Trophoblast cell (in vitro differentiated cells and primary cell): ENCODE data around the gene SPIRE1.

Source experiments
- DNase-seq, 2 donors: peaks; one replicate each; pipeline ENCODE4 v3.0.0-alpha.2; 2016
- H2AFZ ChIP-seq: 2 replicates; pipeline ENCODE4 v1.6.1; 2013; ENCODE audit warnings: low read length, moderate library complexity, mild to moderate bottlenecking; ENCODE audit not compliant: insufficient read depth, poor library complexity
- H2AK5ac ChIP-seq: 2 replicates; pipeline ENCODE4 v1.6.1; 2013; ENCODE audit warnings: mild to moderate bottlenecking, low read length
- H2BK120ac ChIP-seq: 2 replicates; pipeline ENCODE4 v1.6.1; 2013; ENCODE audit warnings: low read length, mild to moderate bottlenecking, moderate library complexity; ENCODE audit not compliant: insufficient read depth, poor library complexity
- H2BK12ac ChIP-seq: 2 replicates; pipeline ENCODE4 v1.6.1; 2013; ENCODE audit warnings: mild to moderate bottlenecking, low read length, moderate library complexity
- H2BK5ac ChIP-seq: 2 replicates; pipeline ENCODE4 v1.6.1; 2013; ENCODE audit warnings: low read length, low read depth, moderate library complexity, mild to moderate bottlenecking; ENCODE audit not compliant: poor library complexity
- H3K14ac ChIP-seq: 2 replicates; pipeline ENCODE4 v1.6.1; 2013; ENCODE audit warnings: mild to moderate bottlenecking, low read length
- H3K18ac ChIP-seq: 2 replicates; pipeline ENCODE4 v1.6.1; 2013; ENCODE audit warnings: mild to moderate bottlenecking, low read length
- H3K23ac ChIP-seq: 2 replicates; pipeline ENCODE4 v1.6.1; 2013; ENCODE audit warnings: low read length
- H3K27ac ChIP-seq: 2 replicates; pipeline ENCODE4 v1.5.1; 2013; ENCODE audit warnings: low read depth, mild to moderate bottlenecking, inconsistent platforms, low read length, moderate library complexity
- H3K27me3 ChIP-seq: 2 replicates; pipeline ENCODE4 v1.6.1; 2013; ENCODE audit warnings: inconsistent platforms, mild to moderate bottlenecking, low read length, moderate library complexity; ENCODE audit not compliant: insufficient read depth
- H3K36me3 ChIP-seq, 2 experiments: 1 replicate in 1 of 2; 2 replicates in 1 of 2; pipeline ENCODE4 v1.6.1; 2013; ENCODE audit warnings: low read length in 2 of 2, mild to moderate bottlenecking in 2 of 2, moderate library complexity in 1 of 2; ENCODE audit not compliant: insufficient read depth in 2 of 2, control insufficient read depth in 1 of 2
- H3K4ac ChIP-seq: 2 replicates; pipeline ENCODE4 v1.6.1; 2013; ENCODE audit warnings: low read depth, mild to moderate bottlenecking, low read length, moderate library complexity
- H3K4me1 ChIP-seq, 2 experiments: 1 replicate in 1 of 2; 2 replicates in 1 of 2; pipeline ENCODE4 v1.6.1; 2013; ENCODE audit warnings: low read length in 2 of 2, mild to moderate bottlenecking in 2 of 2, moderate library complexity in 1 of 2; ENCODE audit not compliant: insufficient read depth in 2 of 2, control insufficient read depth in 1 of 2
- H3K4me2 ChIP-seq: 2 replicates; pipeline ENCODE4 v1.6.1; 2013; ENCODE audit warnings: inconsistent platforms, mild to moderate bottlenecking, low read length, moderate library complexity
- H3K4me3 ChIP-seq: 2 replicates; pipeline ENCODE4 v1.5.1; 2013; ENCODE audit warnings: mild to moderate bottlenecking, low read depth, low read length, inconsistent platforms
- H3K79me1 ChIP-seq: one replicate; pipeline ENCODE4 v1.6.1; 2013; ENCODE audit warnings: low read length
- H3K79me2 ChIP-seq: 2 replicates; pipeline ENCODE4 v1.6.1; 2013; ENCODE audit warnings: low read length, mild to moderate bottlenecking; ENCODE audit not compliant: control insufficient read depth, insufficient read depth, poor library complexity
- H3K9ac ChIP-seq: 2 replicates; pipeline ENCODE4 v1.6.1; 2013; ENCODE audit warnings: mild to moderate bottlenecking, low read length
- H3K9me3 ChIP-seq: 2 replicates; pipeline ENCODE4 v1.6.1; 2013; ENCODE audit warnings: low read depth, mild to moderate bottlenecking, control low read depth, inconsistent platforms, low read length; ENCODE audit not compliant: insufficient read depth
- H4K12ac ChIP-seq: 2 replicates; pipeline ENCODE4 v1.6.1; 2013; ENCODE audit warnings: low read depth, mild to moderate bottlenecking, low read length, moderate library complexity
- H4K8ac ChIP-seq: 2 replicates; pipeline ENCODE4 v1.6.1; 2013; ENCODE audit warnings: low read depth, mild to moderate bottlenecking, low read length, moderate library complexity
- H4K91ac ChIP-seq: one replicate; pipeline ENCODE4 v1.6.1; 2013; ENCODE audit warnings: low read depth, mild to moderate bottlenecking, low read length, moderate library complexity
- WGBS: extraction: QIAGEN DNeasy Blood & Tissue Kit; methylation state at CpG from one replicate; pipeline ENCODE4 v1.1.7; 2013; ENCODE audit warnings: missing lambda C conversion rate; ENCODE audit not compliant: insufficient read length, insufficient coverage; ENCODE audit errors: extremely low coverage; 5-methylcytosine and 5-hydroxymethylcytosine counted together

Gene SPIRE1

GRCh38 chr18:12423820-12424219 lies 234.1 kb downstream of the SPIRE1 start:
- H2BK120ac ChIP-seq, result no peak overlapping the region
- H3K4me3 ChIP-seq, result no peak overlapping the region
- H3K4ac ChIP-seq, result no peak overlapping the region
- H3K23ac ChIP-seq, result no peak overlapping the region
- H2AK5ac ChIP-seq, result no peak overlapping the region
- H3K4me1 ChIP-seq, result peaks cover 0 to 3% of the 10 kb centered on the region in 2 experiments
- no peak overlapping the region for H3K27ac ChIP-seq
- peaks cover 3% of the 10 kb centered on the region for H3K9me3 ChIP-seq
- H2BK5ac ChIP-seq, result no peak overlapping the region
- H4K8ac ChIP-seq, result no peak overlapping the region
- H3K79me2 ChIP-seq, result no peaks in the 10 kb centered on the region
- H3K27me3 ChIP-seq, result no peaks in the 10 kb centered on the region
- no peak overlapping the region for H4K12ac ChIP-seq
- no peak overlapping the region for H3K4me2 ChIP-seq
- DNase-seq, result no peak
- H3K79me1 ChIP-seq, result no peaks in the 10 kb centered on the region
- no CpG with 5 or more reads among the region's 5 CpGs for WGBS
- H3K9ac ChIP-seq, result no peak overlapping the region
- H2AFZ ChIP-seq, result no peak overlapping the region
- H4K91ac ChIP-seq, result no peak overlapping the region
- H3K36me3 ChIP-seq, result no peaks in the 10 kb centered on the region
- no peak overlapping the region for H3K14ac ChIP-seq
- no peak overlapping the region for H3K18ac ChIP-seq
- no peak overlapping the region for H2BK12ac ChIP-seq

- WGBS, result no CpG with 5 or more reads among the region's 10 CpGs
- H2BK120ac ChIP-seq, result no peak overlapping the region
- no peak overlapping the region for H2AFZ ChIP-seq
- H3K79me1 ChIP-seq, result no peaks in the 10 kb centered on the region
- H3K36me3 ChIP-seq, result no peaks in the 10 kb centered on the region
- no peak overlapping the region for H2BK5ac ChIP-seq
- no peak for DNase-seq
- no peak overlapping the region for H3K4ac ChIP-seq
- H3K23ac ChIP-seq, result no peak overlapping the region
- no peak overlapping the region for H4K12ac ChIP-seq
- H3K14ac ChIP-seq, result no peak overlapping the region
- no peak overlapping the region for H3K4me2 ChIP-seq
- peaks cover 3% of the 10 kb centered on the region for H3K9me3 ChIP-seq
- H3K9ac ChIP-seq, result no peak overlapping the region
- peaks cover 0 to 3% of the 10 kb centered on the region in 2 experiments for H3K4me1 ChIP-seq
- H4K8ac ChIP-seq, result no peak overlapping the region
- H3K18ac ChIP-seq, result no peak overlapping the region
- no peaks in the 10 kb centered on the region for H3K27me3 ChIP-seq
- H3K4me3 ChIP-seq, result peak overlapping the region; percentile 3
- no peak overlapping the region for H2AK5ac ChIP-seq
- H3K27ac ChIP-seq, result no peak overlapping the region
- no peaks in the 10 kb centered on the region for H3K79me2 ChIP-seq
- H4K91ac ChIP-seq, result no peak overlapping the region
- H2BK12ac ChIP-seq, result no peak overlapping the region
These were observed 234.5 kb downstream of the SPIRE1 start for GRCh38 chr18:12423393-12423792.

DNA sequence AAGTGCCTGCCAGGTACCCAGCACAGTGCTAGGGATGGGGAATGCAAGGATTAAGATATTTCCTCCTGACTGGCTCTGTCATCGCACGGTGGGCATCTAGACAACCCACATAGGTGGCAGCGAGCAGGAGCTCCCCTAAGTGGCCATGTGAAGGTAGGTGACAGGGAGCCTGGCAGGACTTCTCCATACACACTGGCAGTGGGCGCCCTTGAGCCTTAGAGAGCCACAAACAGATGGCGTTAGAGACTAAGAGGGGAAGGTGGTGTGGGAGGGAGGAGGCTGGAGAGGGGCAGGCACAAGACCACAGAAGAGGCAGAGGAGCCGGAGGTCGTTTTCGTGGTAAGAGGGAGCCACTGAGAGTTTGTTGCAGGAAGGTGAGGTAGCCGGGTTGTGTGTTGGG lies 235.0 kb downstream of the SPIRE1 start:
- Histone ChIP-seq H2BK5ac (no peak overlapping the region), H3K27me3 (no peaks in the 10 kb centered on the region), H3K9ac (no peak overlapping the region), H3K4me3 (no peak overlapping the region), H3K79me1 (no peaks in the 10 kb centered on the region), H3K23ac (no peak overlapping the region), H3K27ac (no peak overlapping the region), H4K8ac (no peak overlapping the region), H2BK12ac (no peak overlapping the region), H2BK120ac (no peak overlapping the region), H3K4me1 (peaks cover 0 to 3% of the 10 kb centered on the region in 2 experiments), H4K91ac (no peak overlapping the region), H4K12ac (no peak overlapping the region), H3K36me3 (no peaks in the 10 kb centered on the region), H3K14ac (no peak overlapping the region), H2AK5ac (no peak overlapping the region), H3K4ac (no peak overlapping the region), H3K4me2 (no peak overlapping the region), H2AFZ (no peak overlapping the region), H3K9me3 (peaks cover 3% of the 10 kb centered on the region), H3K18ac (no peak overlapping the region), H3K79me2 (no peaks in the 10 kb centered on the region)
- WGBS, result no CpG with 5 or more reads among the region's 9 CpGs
- no peak for DNase-seq

- Histone ChIP-seq H2BK120ac (no peak overlapping the region), H3K4me2 (no peak overlapping the region), H3K18ac (no peak overlapping the region), H3K4ac (no peak overlapping the region), H3K23ac (no peak overlapping the region), H3K4me1 (peaks cover 0 to 3% of the 10 kb centered on the region in 2 experiments), H2BK5ac (no peak overlapping the region), H2AK5ac (no peak overlapping the region), H3K36me3 (no peaks in the 10 kb centered on the region), H3K79me1 (no peaks in the 10 kb centered on the region), H4K12ac (no peak overlapping the region), H3K9me3 (peaks cover 3% of the 10 kb centered on the region), H3K27ac (no peak overlapping the region), H3K14ac (no peak overlapping the region), H2BK12ac (no peak overlapping the region), H3K79me2 (no peaks in the 10 kb centered on the region), H3K9ac (no peak overlapping the region), H3K4me3 (no peak overlapping the region), H2AFZ (no peak overlapping the region), H4K91ac (no peak overlapping the region), H3K27me3 (no peaks in the 10 kb centered on the region), H4K8ac (no peak overlapping the region)
- WGBS, result no CpG with 5 or more reads among the region's 5 CpGs
- no peak for DNase-seq
These were observed 236.2 kb downstream of the SPIRE1 start for GRCh38 chr18:12421732-12422131.
